Measurements from ENCODE around the gene PRKAR1B. TPM values are rescaled to one million over a fixed set of nuclear protein-coding genes. Genes with fewer than 3 reads are reported as not detected.

PRKAR1B gene
- total RNA-seq, 2 donors from 2014 or later = 15.1 to 15.9 TPM

DNA sequence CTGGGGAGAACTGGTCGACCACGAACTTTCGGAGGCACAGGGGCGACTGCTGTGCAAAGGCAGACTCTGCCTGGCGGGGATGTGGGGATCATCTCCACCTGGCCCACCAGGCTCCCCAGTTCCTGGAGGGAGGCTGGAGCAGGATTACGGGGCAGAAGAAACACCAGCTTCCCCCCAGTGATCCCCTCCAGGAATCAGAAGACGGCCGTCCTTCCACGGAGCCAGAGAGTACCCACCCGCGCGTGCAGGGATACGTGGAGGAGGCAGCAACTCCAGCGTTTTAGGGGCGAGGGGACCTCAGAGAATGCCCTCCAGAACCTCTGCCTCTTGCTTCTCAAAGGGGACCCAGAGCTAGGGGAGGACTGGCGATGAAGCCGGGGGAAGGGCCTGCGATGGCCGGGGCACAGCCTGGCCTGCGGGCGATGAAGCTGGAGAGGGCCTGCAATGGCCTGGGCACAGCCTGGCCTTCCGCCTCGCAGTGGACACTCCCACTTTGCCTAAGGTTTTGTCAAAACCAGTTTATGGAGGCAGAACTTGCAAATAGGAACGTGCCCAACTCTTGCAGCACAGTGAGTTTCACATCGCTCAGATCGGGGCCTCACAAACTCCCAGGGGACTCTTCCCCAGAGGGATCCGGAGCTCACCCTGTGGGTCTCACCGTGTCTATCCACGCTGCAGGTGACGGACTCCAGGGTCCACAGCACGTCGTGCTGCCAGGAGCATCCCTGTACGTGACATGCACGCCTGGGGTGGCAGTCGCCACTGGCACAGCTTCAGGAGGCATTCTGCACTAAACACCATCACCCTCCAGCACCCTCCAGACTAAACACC, 129.5 kb downstream of the PRKAR1B start:
- no peak for DNase-seq (ENCODE audit: low spot score)
- Histone ChIP-seq H3K4me1 (peaks cover 0 to 31% of the 10 kb centered on the region in 2 donors), H3K27me3 (no peaks in the 10 kb centered on the region), H3K36me3 (no peaks in the 10 kb centered on the region), H3K4me3 (no peak overlapping the region), H3K27ac (no peak overlapping the region), H3K9me3 (no peaks in the 10 kb centered on the region)
- TF ChIP-seq, protein P1, sequence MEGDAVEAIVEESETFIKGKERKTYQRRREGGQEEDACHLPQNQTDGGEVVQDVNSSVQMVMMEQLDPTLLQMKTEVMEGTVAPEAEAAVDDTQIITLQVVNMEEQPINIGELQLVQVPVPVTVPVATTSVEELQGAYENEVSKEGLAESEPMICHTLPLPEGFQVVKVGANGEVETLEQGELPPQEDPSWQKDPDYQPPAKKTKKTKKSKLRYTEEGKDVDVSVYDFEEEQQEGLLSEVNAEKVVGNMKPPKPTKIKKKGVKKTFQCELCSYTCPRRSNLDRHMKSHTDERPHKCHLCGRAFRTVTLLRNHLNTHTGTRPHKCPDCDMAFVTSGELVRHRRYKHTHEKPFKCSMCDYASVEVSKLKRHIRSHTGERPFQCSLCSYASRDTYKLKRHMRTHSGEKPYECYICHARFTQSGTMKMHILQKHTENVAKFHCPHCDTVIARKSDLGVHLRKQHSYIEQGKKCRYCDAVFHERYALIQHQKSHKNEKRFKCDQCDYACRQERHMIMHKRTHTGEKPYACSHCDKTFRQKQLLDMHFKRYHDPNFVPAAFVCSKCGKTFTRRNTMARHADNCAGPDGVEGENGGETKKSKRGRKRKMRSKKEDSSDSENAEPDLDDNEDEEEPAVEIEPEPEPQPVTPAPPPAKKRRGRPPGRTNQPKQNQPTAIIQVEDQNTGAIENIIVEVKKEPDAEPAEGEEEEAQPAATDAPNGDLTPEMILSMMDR (IDR thresholded peaks at IDR 0.05) = no peak

DNA sequence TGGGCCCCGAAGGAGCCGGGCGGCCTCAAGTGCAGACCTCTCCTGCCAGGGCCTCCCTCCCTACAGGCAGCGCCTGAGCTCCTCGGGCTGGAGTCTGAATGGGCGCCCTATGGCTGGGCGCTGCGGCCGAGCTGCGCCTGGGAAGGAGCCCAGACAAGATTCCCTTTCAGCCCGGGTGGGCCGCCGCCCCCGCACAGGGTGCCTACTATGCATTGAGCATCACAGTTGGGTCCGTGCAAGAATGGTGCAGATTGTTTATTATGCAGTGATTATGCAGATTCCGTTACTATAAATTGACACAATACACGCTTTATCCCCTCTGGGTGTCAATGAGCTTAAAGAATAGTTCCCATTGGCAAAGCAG, 130.3 kb downstream of the PRKAR1B start:
- Histone ChIP-seq H3K4me1 (peaks cover 0 to 28% of the 10 kb centered on the region in 2 donors), H3K27ac (no peak overlapping the region), H3K36me3 (no peaks in the 10 kb centered on the region), H3K9me3 (no peaks in the 10 kb centered on the region), H3K27me3 (no peaks in the 10 kb centered on the region), H3K4me3 (no peak overlapping the region)
- TF ChIP-seq, protein P1 (IDR thresholded peaks at IDR 0.05) = no peak
- no peak for DNase-seq (ENCODE audit: low spot score)

DNA sequence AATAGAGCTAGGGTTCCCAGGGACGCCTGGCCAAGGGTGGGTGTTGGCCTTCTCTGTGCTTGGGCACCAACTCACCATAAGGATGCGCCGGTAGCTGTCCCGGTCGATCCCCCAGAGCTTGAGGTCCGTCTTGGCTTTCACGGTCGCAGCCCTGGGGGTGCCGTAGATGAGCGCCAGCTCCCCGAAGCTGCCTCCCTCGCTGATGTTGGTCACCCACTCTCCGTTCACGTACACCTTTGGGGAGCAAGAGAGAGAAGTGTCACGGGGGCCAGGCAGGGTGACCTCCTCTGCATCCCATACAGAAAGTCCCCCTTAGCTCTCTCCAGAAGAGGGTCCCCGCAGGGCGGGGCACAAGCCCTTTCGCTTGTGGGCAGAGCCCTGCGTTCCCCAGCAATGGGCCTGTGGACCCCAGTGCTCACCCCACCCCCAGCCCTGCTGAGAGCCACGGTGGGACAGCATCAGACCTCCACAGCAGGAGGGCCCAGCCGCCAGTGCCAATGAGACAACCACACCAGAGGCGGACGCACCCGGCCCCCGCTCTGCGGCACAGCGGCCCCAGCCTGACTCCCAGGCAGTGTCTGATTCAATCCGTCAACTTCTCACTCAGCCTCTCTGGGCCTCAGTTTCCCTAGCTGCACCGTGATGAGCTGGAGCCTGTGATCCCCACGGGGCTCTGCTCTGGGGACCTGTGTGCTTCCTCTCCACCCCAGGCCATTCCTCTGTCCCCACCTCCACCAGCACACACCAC, 130.8 kb downstream of the PRKAR1B start:
- TF ChIP-seq, protein P1 (IDR thresholded peaks at IDR 0.05) = no peak
- no peaks in the 10 kb centered on the region for H3K9me3 ChIP-seq
- H3K27ac ChIP-seq = no peak overlapping the region
- no peaks in the 10 kb centered on the region for H3K36me3 ChIP-seq
- no peak for DNase-seq (ENCODE audit: low spot score)
- peaks cover 0 to 28% of the 10 kb centered on the region in 2 donors for H3K4me1 ChIP-seq
- no peaks in the 10 kb centered on the region for H3K27me3 ChIP-seq
- H3K4me3 ChIP-seq = no peak overlapping the region

DNA sequence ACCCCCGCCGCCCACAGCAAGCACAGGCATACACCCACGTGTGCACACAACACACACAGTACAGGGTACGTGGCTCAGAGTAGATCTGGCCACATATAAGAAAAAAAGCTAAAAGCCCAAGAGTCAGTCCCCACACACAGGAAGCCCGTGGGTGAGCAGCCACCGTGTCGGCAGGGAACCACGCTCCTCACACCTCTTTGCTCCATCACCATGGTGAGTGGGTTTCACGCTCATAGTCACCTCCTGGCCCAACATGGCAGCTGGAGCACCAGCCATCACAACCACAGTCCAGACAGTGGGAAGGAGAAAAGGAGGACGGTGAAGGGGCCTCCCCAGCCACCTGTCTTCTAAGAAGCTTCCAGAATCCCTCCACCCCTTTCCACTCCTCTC, 131.5 kb downstream of the PRKAR1B start:
- Histone ChIP-seq H3K9me3 (no peaks in the 10 kb centered on the region), H3K4me1 (peaks cover 0 to 31% of the 10 kb centered on the region in 2 donors), H3K27ac (no peak overlapping the region), H3K36me3 (no peaks in the 10 kb centered on the region), H3K27me3 (no peaks in the 10 kb centered on the region), H3K4me3 (no peak overlapping the region)
- no peak for DNase-seq (ENCODE audit: low spot score)
- TF ChIP-seq, protein P1 (IDR thresholded peaks at IDR 0.05) = no peak

DNA sequence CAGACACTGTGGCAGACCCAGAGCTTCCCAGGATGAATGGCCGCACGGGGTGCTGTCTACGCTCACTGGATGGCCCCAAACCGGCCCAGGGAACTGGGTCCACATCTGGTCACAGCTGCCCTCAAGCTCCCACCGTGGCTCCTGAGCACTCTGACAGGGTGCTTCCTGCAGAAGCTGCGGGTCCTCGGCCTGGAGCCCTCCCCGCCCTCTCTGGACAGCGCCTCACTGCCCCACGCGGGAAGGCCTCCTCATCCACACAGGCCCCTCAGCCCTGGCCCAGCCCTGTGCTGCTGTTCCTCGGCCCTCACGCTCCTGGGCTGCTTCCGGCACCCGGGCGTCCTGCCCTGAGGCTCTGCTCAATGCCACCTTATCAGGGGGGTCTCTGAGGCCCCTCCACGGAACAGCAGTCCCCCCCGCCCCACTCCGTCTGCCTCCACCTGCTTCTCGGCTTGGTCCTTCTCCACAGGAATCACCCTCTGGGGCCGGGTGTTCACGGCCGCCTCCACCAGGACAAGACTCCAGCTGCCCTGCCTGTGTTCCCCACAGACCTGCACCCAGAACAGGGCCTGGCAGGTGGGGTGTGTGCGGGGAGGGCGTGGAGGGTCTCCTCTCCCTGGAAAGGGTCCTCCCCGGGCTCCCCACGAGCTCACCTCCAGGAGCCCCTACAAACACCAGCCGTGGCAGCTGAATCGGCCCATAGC, 132.0 kb downstream of the PRKAR1B start:
- no peak for DNase-seq (ENCODE audit: low spot score)
- no peak overlapping the region for H3K4me3 ChIP-seq
- no peak overlapping the region for H3K27ac ChIP-seq
- H3K4me1 ChIP-seq = peaks cover 0 to 35% of the 10 kb centered on the region in 2 donors
- TF ChIP-seq, protein P1 (IDR thresholded peaks at IDR 0.05) = no peak
- H3K27me3 ChIP-seq = no peaks in the 10 kb centered on the region
- no peaks in the 10 kb centered on the region for H3K9me3 ChIP-seq
- no peaks in the 10 kb centered on the region for H3K36me3 ChIP-seq
